ENCODE measurements around the gene BCAN. TPM values are rescaled to one million over a fixed set of nuclear protein-coding genes. Genes with fewer than 3 reads are reported as not detected.

Gene BCAN
- total RNA-seq, 1 experiment from 2014 or later: 1.2 TPM

DNA sequence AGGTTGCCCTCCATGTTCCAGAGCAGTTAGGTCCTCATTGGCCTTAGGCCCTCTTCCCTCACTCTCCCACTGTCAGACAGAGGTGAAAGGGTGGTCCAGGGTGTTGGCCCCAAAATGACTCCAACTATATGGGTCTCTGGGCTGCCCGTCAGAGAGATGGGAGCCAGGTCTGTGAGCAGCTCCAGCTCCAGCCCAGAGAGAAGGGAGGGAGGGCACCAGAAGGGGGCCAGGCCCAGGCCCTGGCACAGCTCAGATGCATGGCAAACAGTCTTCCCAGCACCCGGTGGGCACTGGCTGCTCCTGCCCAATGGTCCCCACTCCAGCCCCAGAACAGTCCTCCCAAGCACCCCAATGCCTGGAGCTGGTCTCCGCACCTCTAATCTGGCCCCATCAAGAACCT is 2.2 kb downstream of the BCAN start:
- H2BK20ac ChIP-seq (ENCODE audit: low read depth, low read length, poor library complexity, severe bottlenecking): no peak overlapping the region
- H3K4me2 ChIP-seq (ENCODE audit: insufficient read depth, insufficient read length, low read length): no peak overlapping the region
- WGBS (ENCODE audit: extremely low coverage, insufficient read length, low lambda C conversion rate): no CpG with 5 or more reads among the region's 3 CpGs
- H2BK15ac ChIP-seq (ENCODE audit: low read depth, low read length): no peak overlapping the region
- H3K23ac ChIP-seq (ENCODE audit: insufficient read length, low read depth, low read length): no peak overlapping the region
- Mint-ChIP-seq H3K4me3 (no peak overlapping the region), H3K27ac (no peak overlapping the region), H3K4me1 (peaks cover 21 to 24% of the 10 kb centered on the region in 2 experiments), H3K9me3 (no peaks in the 10 kb centered on the region; a peak in 1 of 5 replicates), H3K36me3 (ENCODE audit: insufficient read depth in 1 of 3, low read depth in 3 of 3) (no peaks in the 10 kb centered on the region), H3K27me3 (ENCODE audit: low read depth) (peaks cover 96% of the 10 kb centered on the region)
- peaks cover 10% of the 10 kb centered on the region; the same call in 1 of the 2 replicates for H3K27me3 ChIP-seq (ENCODE audit: insufficient read depth, low read length)
- no peak overlapping the region for H4K91ac ChIP-seq (ENCODE audit: insufficient read length, low read depth, low read length)
- no peak overlapping the region for H2AK5ac ChIP-seq (ENCODE audit: insufficient read length, low read length)
- H3K4me1 ChIP-seq (ENCODE audit: insufficient read depth, low read length): peaks cover 4% of the 10 kb centered on the region; the same call in 1 of the 2 replicates
- H2AFZ ChIP-seq (ENCODE audit: low read length): no peak overlapping the region
- H3K27ac ChIP-seq (ENCODE audit: insufficient read length, low read depth, low read length): no peak overlapping the region
- H3T11ph ChIP-seq (ENCODE audit: low read length): no peak overlapping the region
- H3K4ac ChIP-seq (ENCODE audit: low read depth, low read length): no peak overlapping the region
- H4K20me1 ChIP-seq (ENCODE audit: control insufficient read depth, insufficient read depth, insufficient read length): no peaks in the 10 kb centered on the region
- TF ChIP-seq, protein P1, sequence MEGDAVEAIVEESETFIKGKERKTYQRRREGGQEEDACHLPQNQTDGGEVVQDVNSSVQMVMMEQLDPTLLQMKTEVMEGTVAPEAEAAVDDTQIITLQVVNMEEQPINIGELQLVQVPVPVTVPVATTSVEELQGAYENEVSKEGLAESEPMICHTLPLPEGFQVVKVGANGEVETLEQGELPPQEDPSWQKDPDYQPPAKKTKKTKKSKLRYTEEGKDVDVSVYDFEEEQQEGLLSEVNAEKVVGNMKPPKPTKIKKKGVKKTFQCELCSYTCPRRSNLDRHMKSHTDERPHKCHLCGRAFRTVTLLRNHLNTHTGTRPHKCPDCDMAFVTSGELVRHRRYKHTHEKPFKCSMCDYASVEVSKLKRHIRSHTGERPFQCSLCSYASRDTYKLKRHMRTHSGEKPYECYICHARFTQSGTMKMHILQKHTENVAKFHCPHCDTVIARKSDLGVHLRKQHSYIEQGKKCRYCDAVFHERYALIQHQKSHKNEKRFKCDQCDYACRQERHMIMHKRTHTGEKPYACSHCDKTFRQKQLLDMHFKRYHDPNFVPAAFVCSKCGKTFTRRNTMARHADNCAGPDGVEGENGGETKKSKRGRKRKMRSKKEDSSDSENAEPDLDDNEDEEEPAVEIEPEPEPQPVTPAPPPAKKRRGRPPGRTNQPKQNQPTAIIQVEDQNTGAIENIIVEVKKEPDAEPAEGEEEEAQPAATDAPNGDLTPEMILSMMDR (conservative IDR thresholded peaks at IDR 0.05): no peak
- H2BK12ac ChIP-seq (ENCODE audit: insufficient read length, low read depth, low read length): no peak overlapping the region
- H3K79me1 ChIP-seq (ENCODE audit: insufficient read depth, low read depth, low read length, poor library complexity, severe bottlenecking): no peaks in the 10 kb centered on the region
- DNase-seq: no peak
- no peaks in the 10 kb centered on the region for H3K9me3 ChIP-seq (ENCODE audit: control insufficient read depth, low read depth, low read length)
- no peak overlapping the region for H4K8ac ChIP-seq (replicated peaks; ENCODE audit: insufficient read length, low read depth, low read length)
- no peak overlapping the region for H4K5ac ChIP-seq (ENCODE audit: insufficient read length, low read depth, low read length)
- no peak overlapping the region for H3K56ac ChIP-seq (ENCODE audit: insufficient read length, low read depth, low read length)
- no peak overlapping the region for H3K18ac ChIP-seq (ENCODE audit: insufficient read length, low read depth, low read length)
- no peak overlapping the region for H2BK120ac ChIP-seq (ENCODE audit: low read depth, low read length, poor library complexity, severe bottlenecking)
- no peak overlapping the region for H3K14ac ChIP-seq (ENCODE audit: insufficient read depth, low read length)
- peaks cover 11% of the 10 kb centered on the region for H3K23me2 ChIP-seq (ENCODE audit: insufficient read length, low read depth, low read length, poor library complexity, severe bottlenecking)
- H2BK5ac ChIP-seq (ENCODE audit: insufficient read length, low read length): no peak overlapping the region
- no peak overlapping the region for H3K9ac ChIP-seq (ENCODE audit: extremely low read depth, insufficient read length, low read length)
- H3K79me2 ChIP-seq (ENCODE audit: insufficient read depth, low read length): no peaks in the 10 kb centered on the region
